ENCODE results near the gene ZNF280B. TPM values are rescaled to one million over a fixed set of nuclear protein-coding genes. Genes with fewer than 3 reads are reported as not detected.

Gene ZNF280B
- total RNA-seq, 1 experiment from 2014 or later = 8.2 TPM

DNA sequence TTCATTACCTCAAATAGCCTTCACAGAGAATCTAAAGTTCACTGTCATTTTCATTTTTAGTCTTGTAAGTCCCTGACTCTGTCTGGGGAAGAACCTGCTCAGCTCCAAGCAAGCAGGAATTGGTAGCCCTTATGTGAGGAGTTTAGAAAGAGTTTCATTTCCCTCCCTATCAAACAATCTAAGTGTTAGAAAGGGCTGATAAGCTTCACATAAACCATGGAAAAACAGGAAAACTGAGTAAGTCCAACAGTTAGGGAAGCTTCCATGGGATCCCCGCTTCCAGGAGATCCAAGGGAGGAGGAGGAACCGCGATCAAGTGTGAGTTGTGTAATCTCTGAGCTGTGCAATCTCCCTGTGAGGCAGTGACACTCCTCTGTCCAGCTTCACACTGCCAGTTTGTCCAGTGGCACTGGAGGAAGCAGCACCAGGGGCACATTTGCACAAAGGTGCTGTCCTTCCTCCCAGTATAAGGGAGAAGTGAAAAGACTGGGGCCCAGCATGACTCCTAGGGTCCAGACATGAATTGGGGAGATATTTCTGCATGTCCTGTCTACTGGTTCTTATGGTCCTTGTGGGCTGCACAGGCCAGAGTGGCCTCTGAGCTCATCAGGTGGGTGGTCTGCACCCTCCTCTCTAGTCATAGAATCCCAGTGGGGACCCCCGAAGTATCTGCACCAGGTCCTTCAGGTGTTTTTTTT, 46.2 kb upstream of the ZNF280B start:
- H3T11ph ChIP-seq (ENCODE audit: low read length) = no peak overlapping the region
- H2BK5ac ChIP-seq (ENCODE audit: insufficient read length, low read length) = no peak overlapping the region
- H3K27me3 ChIP-seq (ENCODE audit: insufficient read depth, low read length) = peaks cover 20% of the 10 kb centered on the region; the same call in 1 of the 2 replicates
- H4K5ac ChIP-seq (ENCODE audit: insufficient read length, low read depth, low read length) = no peak overlapping the region
- no peaks in the 10 kb centered on the region for H3K9me3 ChIP-seq (ENCODE audit: control insufficient read depth, low read depth, low read length)
- H3K14ac ChIP-seq (ENCODE audit: insufficient read depth, low read length) = no peak overlapping the region
- no peak overlapping the region for H3K23ac ChIP-seq (ENCODE audit: insufficient read length, low read depth, low read length)
- H4K20me1 ChIP-seq (ENCODE audit: control insufficient read depth, insufficient read depth, insufficient read length) = no peaks in the 10 kb centered on the region
- no peak overlapping the region for H2AFZ ChIP-seq (ENCODE audit: low read length)
- no peak overlapping the region for H3K56ac ChIP-seq (ENCODE audit: insufficient read length, low read depth, low read length)
- H3K4me2 ChIP-seq (ENCODE audit: insufficient read depth, insufficient read length, low read length) = no peak overlapping the region
- H2AK5ac ChIP-seq (ENCODE audit: insufficient read length, low read length) = no peak overlapping the region
- no peak overlapping the region for H3K9ac ChIP-seq (ENCODE audit: extremely low read depth, insufficient read length, low read length)
- no peaks in the 10 kb centered on the region for H3K79me1 ChIP-seq (ENCODE audit: insufficient read depth, low read depth, low read length, poor library complexity, severe bottlenecking)
- H3K27ac ChIP-seq (ENCODE audit: insufficient read length, low read depth, low read length) = no peak overlapping the region
- no peak for DNase-seq
- H3K4ac ChIP-seq (ENCODE audit: low read depth, low read length) = no peak overlapping the region
- no peak overlapping the region for H3K27ac Mint-ChIP-seq
- no peaks in the 10 kb centered on the region for H3K4me1 Mint-ChIP-seq
- H3K79me2 ChIP-seq (ENCODE audit: insufficient read depth, low read length) = no peaks in the 10 kb centered on the region
- H2BK15ac ChIP-seq (ENCODE audit: low read depth, low read length) = no peak overlapping the region
- no peak overlapping the region for H2BK12ac ChIP-seq (ENCODE audit: insufficient read length, low read depth, low read length)
- no peak for TF ChIP-seq CTCF (conservative IDR thresholded peaks at IDR 0.05)
- no peak overlapping the region for H2BK120ac ChIP-seq (ENCODE audit: low read depth, low read length, poor library complexity, severe bottlenecking)
- H3K36me3 Mint-ChIP-seq (ENCODE audit: insufficient read depth in 1 of 3, low read depth in 3 of 3) = peaks cover 0 to 7% (median 4%) of the 10 kb centered on the region in 3 experiments; a peak in 4 of 7 replicates
- H3K23me2 ChIP-seq (ENCODE audit: insufficient read length, low read depth, low read length, poor library complexity, severe bottlenecking) = no peaks in the 10 kb centered on the region
- H2BK20ac ChIP-seq (ENCODE audit: low read depth, low read length, poor library complexity, severe bottlenecking) = no peak overlapping the region
- H3K4me1 ChIP-seq (ENCODE audit: insufficient read depth, low read length) = no peaks in the 10 kb centered on the region
- no peak overlapping the region for H3K18ac ChIP-seq (ENCODE audit: insufficient read length, low read depth, low read length)
- peaks cover 84% of the 10 kb centered on the region for H3K27me3 Mint-ChIP-seq (ENCODE audit: low read depth)
- H3K9me3 Mint-ChIP-seq = peaks cover 11 to 15% of the 10 kb centered on the region in 2 experiments; a peak in 4 of 5 replicates
- no peak overlapping the region for H3K4me3 Mint-ChIP-seq
- no peak overlapping the region for H4K8ac ChIP-seq (replicated peaks; ENCODE audit: insufficient read length, low read depth, low read length)
- H4K91ac ChIP-seq (ENCODE audit: insufficient read length, low read depth, low read length) = no peak overlapping the region
- WGBS (ENCODE audit: extremely low coverage, insufficient read length, low lambda C conversion rate) = no CpG with 5 or more reads among the region's 4 CpGs
